PC-9 (cell line): Measurements from ENCODE around the gene MAN1A1. TPM values are rescaled to one million over a fixed set of nuclear protein-coding genes. Genes with fewer than 3 reads are reported as not detected.

Experiments
- BruUV-seq: library from RNA; stranded (reverse); fragments of 400-500 nt; replicated peaks from 2 replicates; lab custom pipeline; 2021; lab: Mats Ljungman, UMichigan
- CTCF ChIA-PET: fragments of 300-600 bp; sonication (Branson Sonifier 250); formaldehyde crosslinking; loops from one replicate; lab custom pipeline; 2022; ENCODE audit warnings: antibody characterized with exemption; lab: Charles Lee
- POLR2A ChIA-PET: fragments of 300-600 bp; sonication (Branson Sonifier 250); formaldehyde crosslinking; loops from one replicate; lab custom pipeline; 2022; ENCODE audit warnings: antibody characterized with exemption; ENCODE audit not compliant: unreplicated experiment; lab: Charles Lee
- DNase-seq, 2 experiments: peaks; one replicate each; pipeline versions ENCODE4 v3.0.0 to v3.0.0-alpha.2; 2015 to 2022; ENCODE audit warnings: mixed read lengths in 1 of 2
- H2AFZ ChIP-seq: fragments of 200-600 bp; sonication (generic); 2 replicates; pipeline ENCODE4 v1.8.1; 2017; ENCODE audit warnings: antibody characterized with exemption
- H3F3A ChIP-seq: fragments of 200-600 bp; sonication (generic); 2 replicates; pipeline ENCODE4 v1.8.1; 2017; ENCODE audit warnings: antibody characterized with exemption, mild to moderate bottlenecking, low read depth; ENCODE audit not compliant: insufficient read depth
- H3K27ac ChIP-seq: fragments of 200-600 bp; sonication (generic); 2 replicates; pipeline ENCODE4 v1.6.1; 2016; ENCODE audit warnings: mixed run types
- H3K27me3 ChIP-seq: fragments of 200-600 bp; sonication (generic); 2 replicates; pipeline ENCODE4 v1.6.1; 2016; ENCODE audit warnings: low read depth, mixed run types; ENCODE audit not compliant: insufficient read depth
- H3K36me3 ChIP-seq: fragments of 200-600 bp; sonication (generic); 2 replicates; pipeline ENCODE4 v1.6.1; 2016; ENCODE audit warnings: low read depth, mixed run types
- H3K4me1 ChIP-seq: fragments of 200-600 bp; sonication (generic); replicated peaks from 2 replicates; pipeline ENCODE4 v1.6.1; 2016; ENCODE audit warnings: mixed run types; ENCODE audit not compliant: insufficient read depth
- H3K4me2 ChIP-seq: fragments of 200-600 bp; sonication (generic); 2 replicates; pipeline ENCODE4 v1.6.1; 2017; ENCODE audit warnings: mixed run types
- H3K4me3 ChIP-seq: fragments of 200-600 bp; sonication (generic); 2 replicates; pipeline ENCODE4 v1.6.1; 2016; ENCODE audit warnings: mixed run types
- H3K79me2 ChIP-seq: fragments of 200-600 bp; sonication (generic); 2 replicates; pipeline ENCODE4 v1.6.1; 2017; ENCODE audit warnings: low read depth, mixed run types
- H3K9me2 ChIP-seq: fragments of 200-600 bp; sonication (generic); 2 replicates; pipeline ENCODE4 v1.8.1; 2017; ENCODE audit warnings: mild to moderate bottlenecking; ENCODE audit not compliant: insufficient read depth
- H3K9me3 ChIP-seq: fragments of 200-600 bp; sonication (generic); 2 replicates; pipeline ENCODE4 v1.8.1; 2016; ENCODE audit warnings: low read depth; ENCODE audit not compliant: insufficient read depth
- H4K20me1 ChIP-seq: fragments of 200-600 bp; sonication (generic); 2 replicates; pipeline ENCODE4 v1.8.1; 2017; ENCODE audit not compliant: insufficient read depth
- CTCF ChIP-seq: fragments of 200-600 bp; sonication (generic); conservative IDR thresholded peaks from 2 replicates; pipeline ENCODE4 v1.6.1; 2017; ENCODE audit warnings: mixed run types, antibody characterized with exemption, mild to moderate bottlenecking, moderate library complexity
- EZH2 ChIP-seq: fragments of 200-600 bp; sonication (generic); IDR thresholded peaks from 2 replicates; pipeline ENCODE4 v1.8.0; 2017; ENCODE audit warnings: antibody characterized with exemption, low read depth
- intact Hi-C: fragments of 100-400 bp; cut with micrococcal nuclease; formaldehyde crosslinking; loops from one replicate; pipeline ENCODE4 v1.10.0; 2022; ENCODE audit not compliant: unreplicated experiment
- total RNA-seq: library from RNA; stranded (reverse); gene quantifications from 2 replicates; pipeline ENCODE4 v1.2.3, GENCODE V29; 2021

Gene MAN1A1
- total RNA-seq, 1 experiment from 2014 or later = 13.4 TPM

- no TSS peak for BruUV-seq
- intact Hi-C loops = loop anchor here (5.0 kb wide), 1 partner anchor 1037 kb away; no protein-coding TSS in a partner anchor
- no peak overlapping the region for H3K27ac ChIP-seq
- no peaks in the 10 kb centered on the region for H3F3A ChIP-seq
- H2AFZ ChIP-seq = no peak overlapping the region
- ChIA-PET CTCF (no interaction called here), POLR2A (interaction anchor here (0.5 kb wide), 1 partner anchor 391 kb away, joined by 10 read pairs; no protein-coding TSS in a partner anchor)
- no peaks in the 10 kb centered on the region for H3K27me3 ChIP-seq
- H4K20me1 ChIP-seq = no peaks in the 10 kb centered on the region
- no peaks in the 10 kb centered on the region for H3K36me3 ChIP-seq
- no peaks in the 10 kb centered on the region for H3K4me1 ChIP-seq
- no peaks in the 10 kb centered on the region for H3K9me3 ChIP-seq
- H3K9me2 ChIP-seq = no peaks in the 10 kb centered on the region
- DNase-seq = no peak
- H3K79me2 ChIP-seq = no peaks in the 10 kb centered on the region
- H3K4me2 ChIP-seq = no peak overlapping the region
- no peak overlapping the region for H3K4me3 ChIP-seq
- TF ChIP-seq CTCF (no peak), EZH2 (no peak)
Observed at GRCh38 chr6:119339941-119340456, 9.6 kb downstream of the MAN1A1 start.

GRCh38 chr6:119337762-119338161 lies 11.8 kb downstream of the MAN1A1 start:
- H3K4me3 ChIP-seq = no peak overlapping the region
- CTCF ChIA-PET = no interaction called here
- H3K27ac ChIP-seq = no peak overlapping the region
- POLR2A ChIA-PET = no interaction called here
- no peaks in the 10 kb centered on the region for H3K27me3 ChIP-seq
- peaks cover 5% of the 10 kb centered on the region; the same call in 1 of the 2 replicates for H4K20me1 ChIP-seq
- H3K9me3 ChIP-seq = no peaks in the 10 kb centered on the region
- H3K4me2 ChIP-seq = no peak overlapping the region
- no peaks in the 10 kb centered on the region for H3K36me3 ChIP-seq
- no peak overlapping the region for H2AFZ ChIP-seq
- intact Hi-C loops = loop anchor here (5.0 kb wide), 1 partner anchor 1040 kb away; no protein-coding TSS in a partner anchor
- no TSS peak for BruUV-seq
- no peaks in the 10 kb centered on the region for H3K9me2 ChIP-seq
- no peaks in the 10 kb centered on the region for H3K79me2 ChIP-seq
- no peaks in the 10 kb centered on the region for H3F3A ChIP-seq
- TF ChIP-seq CTCF = no peak
- TF ChIP-seq EZH2 = no peak
- no peak for DNase-seq
- H3K4me1 ChIP-seq = no peaks in the 10 kb centered on the region

- no peaks in the 10 kb centered on the region for H3K9me2 ChIP-seq
- intact Hi-C loops = loop anchor here (5.0 kb wide), 1 partner anchor 1040 kb away; no protein-coding TSS in a partner anchor
- CTCF ChIA-PET = no interaction called here
- H3K4me2 ChIP-seq = no peak overlapping the region
- H4K20me1 ChIP-seq = peaks cover 5% of the 10 kb centered on the region; the same call in 1 of the 2 replicates
- no peaks in the 10 kb centered on the region for H3K27me3 ChIP-seq
- no peaks in the 10 kb centered on the region for H3F3A ChIP-seq
- no peak overlapping the region for H2AFZ ChIP-seq
- BruUV-seq = no TSS peak
- H3K4me1 ChIP-seq = no peaks in the 10 kb centered on the region
- DNase-seq = no peak
- no peaks in the 10 kb centered on the region for H3K9me3 ChIP-seq
- POLR2A ChIA-PET = no interaction called here
- no peaks in the 10 kb centered on the region for H3K79me2 ChIP-seq
- H3K4me3 ChIP-seq = no peak overlapping the region
- H3K27ac ChIP-seq = no peak overlapping the region
- H3K36me3 ChIP-seq = no peaks in the 10 kb centered on the region
- TF ChIP-seq EZH2 (no peak), CTCF (no peak)
Observed at GRCh38 chr6:119337252-119337651, 12.3 kb downstream of the MAN1A1 start.
